ENCODE data around the gene NGFR. TPM values are rescaled to one million over a fixed set of nuclear protein-coding genes. Genes with fewer than 3 reads are reported as not detected.

NGFR gene
- total and polyA plus RNA-seq, 3 experiments from 2014 or later, result 0.07 to 0.37 (median 0.15) TPM

DNA sequence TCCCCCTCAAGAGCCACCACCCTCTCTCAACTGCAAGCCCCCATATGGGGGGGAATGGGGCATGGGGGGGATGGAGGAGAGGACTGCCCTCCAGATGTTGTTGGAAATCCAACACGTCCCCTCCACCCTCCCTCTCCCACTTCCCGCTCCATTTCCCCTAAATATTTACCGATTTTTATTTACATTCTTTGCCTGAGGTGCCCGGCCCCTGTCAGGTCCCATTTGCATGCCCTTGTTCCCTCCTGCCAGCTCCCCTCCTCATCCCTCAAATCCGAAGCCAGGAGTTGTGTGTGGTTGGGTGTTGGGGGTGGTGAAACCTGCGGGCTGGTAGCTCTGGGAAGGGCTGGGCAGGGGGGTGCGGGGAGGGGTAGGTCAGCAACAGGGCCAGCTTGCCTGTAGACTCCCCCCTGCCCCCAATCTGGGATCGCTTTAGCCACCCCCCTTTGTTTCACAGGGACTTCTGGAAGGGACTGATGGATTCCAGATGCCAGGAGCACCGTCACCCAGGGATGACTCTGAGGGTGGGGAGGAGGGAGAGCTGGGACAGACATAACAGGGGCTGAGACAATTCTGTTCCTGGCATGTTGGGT, 39.7 kb upstream of the NGFR start:
- H3K27me3 Mint-ChIP-seq, result peaks cover 27 to 53% of the 10 kb centered on the region in 2 donors
- H3K4me3 Mint-ChIP-seq, result no peak overlapping the region
- no peak overlapping the region for H3K27ac Mint-ChIP-seq
- no peak for DNase-seq
- Histone ChIP-seq H3K4me3 (ENCODE audit: low read length) (no peak overlapping the region), H3K9me3 (ENCODE audit: low read length) (no peaks in the 10 kb centered on the region), H3K27ac (ENCODE audit: low read depth, low read length) (no peak overlapping the region), H3K36me3 (ENCODE audit: insufficient read depth, low read length) (no peaks in the 10 kb centered on the region), H3K4me1 (ENCODE audit: insufficient read depth, low read length) (peaks cover 9% of the 10 kb centered on the region), H3K27me3 (ENCODE audit: insufficient read depth, low read length, poor library complexity, severe bottlenecking) (peaks cover 7% of the 10 kb centered on the region)
- CTCF ChIA-PET, result no interaction called here
- peaks cover 9 to 22% (median 17%) of the 10 kb centered on the region in 3 donors for H3K4me1 Mint-ChIP-seq
- H3K9me3 Mint-ChIP-seq, result no peaks in the 10 kb centered on the region
- no peaks in the 10 kb centered on the region for H3K36me3 Mint-ChIP-seq
- POLR2A ChIA-PET, result no interaction called here

DNA sequence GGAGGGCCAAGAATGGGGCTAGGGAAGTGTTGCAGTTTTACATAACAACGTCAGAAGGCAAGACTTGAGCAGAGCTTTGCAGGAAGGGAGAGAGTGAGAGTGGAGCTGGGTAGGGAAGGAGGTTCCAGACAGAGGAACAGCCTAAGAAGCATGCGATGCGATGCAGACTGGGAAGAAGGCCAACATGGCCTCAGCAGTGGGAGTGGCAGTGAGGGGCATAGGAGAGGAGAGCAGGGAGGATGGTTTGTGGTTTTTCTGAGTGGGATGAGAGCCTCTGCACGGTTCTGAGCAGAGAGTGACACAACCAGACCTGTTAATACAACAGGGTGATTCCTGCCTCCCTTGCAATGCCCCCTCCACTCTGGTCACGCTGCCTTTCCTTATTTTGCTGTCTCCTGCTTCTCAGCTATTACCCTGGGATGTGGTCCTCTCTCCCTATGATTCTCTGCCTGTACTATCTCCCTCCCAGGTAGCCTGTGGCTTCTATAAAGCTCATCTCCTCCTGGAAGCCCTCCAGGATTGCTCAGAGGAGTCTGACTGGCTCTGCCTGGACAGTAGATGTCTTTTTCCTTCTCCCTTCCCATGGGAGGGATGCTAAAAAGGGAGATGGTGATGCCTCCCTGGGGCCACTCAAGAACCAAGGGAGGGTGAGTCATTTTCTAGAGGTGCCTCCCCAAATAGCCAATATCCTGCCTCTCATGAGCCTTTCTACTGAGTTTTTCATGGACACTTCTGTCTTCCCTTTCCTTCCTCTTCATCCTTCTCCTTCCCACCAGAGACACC, 38.7 kb upstream of the NGFR start:
- Histone ChIP-seq H3K9me3 (ENCODE audit: low read length) (no peaks in the 10 kb centered on the region), H3K4me3 (ENCODE audit: low read length) (no peak overlapping the region), H3K36me3 (ENCODE audit: insufficient read depth, low read length) (no peaks in the 10 kb centered on the region), H3K27me3 (ENCODE audit: insufficient read depth, low read length, poor library complexity, severe bottlenecking) (peaks cover 7% of the 10 kb centered on the region), H3K27ac (ENCODE audit: low read depth, low read length) (no peak overlapping the region), H3K4me1 (ENCODE audit: insufficient read depth, low read length) (peaks cover 9% of the 10 kb centered on the region)
- ChIA-PET CTCF (no interaction called here), POLR2A (no interaction called here)
- no peak overlapping the region for H3K27ac Mint-ChIP-seq
- H3K27me3 Mint-ChIP-seq, result peaks cover 30 to 63% of the 10 kb centered on the region in 2 donors
- no peaks in the 10 kb centered on the region for H3K36me3 Mint-ChIP-seq
- DNase-seq, result no peak
- H3K4me1 Mint-ChIP-seq, result peaks cover 6 to 12% (median 8%) of the 10 kb centered on the region in 3 donors
- no peak overlapping the region for H3K4me3 Mint-ChIP-seq
- no peaks in the 10 kb centered on the region for H3K9me3 Mint-ChIP-seq

DNA sequence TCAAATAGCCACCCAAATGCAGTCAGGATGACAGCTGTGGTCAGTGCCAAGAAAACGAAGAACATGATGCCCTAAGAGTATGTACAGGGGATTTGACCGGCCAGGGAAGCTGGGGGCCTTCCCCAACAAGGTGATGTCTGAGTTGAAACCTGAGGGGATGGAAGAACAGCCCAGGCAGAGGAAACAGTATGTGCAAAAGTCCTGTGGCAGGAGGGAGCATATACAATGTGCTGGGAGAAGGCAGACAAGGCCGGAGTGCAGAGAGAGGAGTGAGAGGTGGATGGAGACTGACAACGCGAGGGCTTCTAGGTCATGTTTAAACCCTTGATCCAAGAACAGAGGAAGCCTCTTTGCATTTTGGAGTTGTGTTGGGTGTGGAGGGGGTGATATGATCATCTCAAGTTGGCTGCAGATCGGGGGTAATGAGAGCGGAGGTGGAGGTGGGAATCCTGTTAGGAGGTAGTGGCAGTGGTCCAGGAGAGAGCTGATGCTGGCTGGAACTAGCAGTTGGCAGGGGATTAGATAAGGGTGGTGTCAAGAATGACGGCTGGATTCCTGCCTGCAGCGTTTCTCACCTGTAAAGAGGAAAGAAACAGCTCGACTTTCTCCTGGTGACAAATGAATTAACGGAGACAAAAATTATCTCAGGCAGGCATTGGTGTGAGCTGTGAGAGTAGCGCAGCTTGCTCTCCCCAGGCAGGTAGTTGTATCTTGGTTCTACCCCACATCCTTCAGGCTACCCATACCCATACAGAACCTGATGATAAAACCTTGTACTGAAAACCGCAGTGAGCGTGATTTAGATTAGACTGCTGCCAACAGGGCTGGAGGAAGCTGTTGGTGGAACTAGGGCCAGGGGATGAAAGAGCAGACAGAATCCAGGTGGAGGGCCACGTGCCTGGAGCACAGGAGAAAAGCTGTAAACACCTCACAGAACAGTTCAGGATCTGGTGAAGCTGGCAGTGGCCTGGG, 37.2 kb upstream of the NGFR start:
- Mint-ChIP-seq H3K36me3 (no peaks in the 10 kb centered on the region), H3K9me3 (no peaks in the 10 kb centered on the region), H3K27ac (no peak overlapping the region), H3K27me3 (peaks cover 31 to 74% of the 10 kb centered on the region in 2 donors), H3K4me1 (peaks cover 0 to under 1% (median under 1%) of the 10 kb centered on the region in 3 donors), H3K4me3 (no peak overlapping the region)
- Histone ChIP-seq H3K27me3 (ENCODE audit: insufficient read depth, low read length, poor library complexity, severe bottlenecking) (peaks cover 7% of the 10 kb centered on the region), H3K9me3 (ENCODE audit: low read length) (no peaks in the 10 kb centered on the region), H3K36me3 (ENCODE audit: insufficient read depth, low read length) (no peaks in the 10 kb centered on the region), H3K4me1 (ENCODE audit: insufficient read depth, low read length) (no peaks in the 10 kb centered on the region), H3K27ac (ENCODE audit: low read depth, low read length) (no peak overlapping the region), H3K4me3 (ENCODE audit: low read length) (no peak overlapping the region)
- CTCF ChIA-PET, result no interaction called here
- DNase-seq, result no peak
- POLR2A ChIA-PET, result no interaction called here

- peaks cover 44 to 86% of the 10 kb centered on the region in 2 donors for H3K27me3 Mint-ChIP-seq
- no peak for DNase-seq
- no peak overlapping the region for H3K4me3 Mint-ChIP-seq
- peaks cover 3 to 7% (median 5%) of the 10 kb centered on the region in 5 donors for H3K9me3 Mint-ChIP-seq
- ChIA-PET POLR2A (no interaction called here), CTCF (interaction anchor here (0.8 kb wide), 1 partner anchor 12 kb away, joined by 3 read pairs; no protein-coding TSS in a partner anchor)
- no peaks in the 10 kb centered on the region for H3K4me1 ChIP-seq (ENCODE audit: insufficient read depth, low read length)
- peaks cover 0 to 9% (median 0%) of the 10 kb centered on the region in 3 donors for H3K36me3 Mint-ChIP-seq
- H3K4me3 ChIP-seq (ENCODE audit: low read length), result no peak overlapping the region
- H3K9me3 ChIP-seq (ENCODE audit: low read length), result no peaks in the 10 kb centered on the region
- peaks cover 7% of the 10 kb centered on the region for H3K27me3 ChIP-seq (ENCODE audit: insufficient read depth, low read length, poor library complexity, severe bottlenecking)
- H3K27ac ChIP-seq (ENCODE audit: low read depth, low read length), result no peak overlapping the region
- H3K36me3 ChIP-seq (ENCODE audit: insufficient read depth, low read length), result no peaks in the 10 kb centered on the region
- no peaks in the 10 kb centered on the region for H3K4me1 Mint-ChIP-seq
- no peak overlapping the region for H3K27ac Mint-ChIP-seq
Measured at GRCh38 chr17:49459401-49459984, 35.6 kb upstream of the NGFR start.

GRCh38 chr17:49460401-49460800, 34.7 kb upstream of the NGFR start:
- Mint-ChIP-seq H3K4me3 (no peak overlapping the region), H3K27ac (no peak overlapping the region), H3K4me1 (no peaks in the 10 kb centered on the region), H3K27me3 (peaks cover 49 to 87% of the 10 kb centered on the region in 2 donors), H3K9me3 (peaks cover 3 to 8% (median 7%) of the 10 kb centered on the region in 5 donors), H3K36me3 (peaks cover 0 to 9% (median 0%) of the 10 kb centered on the region in 3 donors)
- no peak overlapping the region for H3K27ac ChIP-seq (ENCODE audit: low read depth, low read length)
- H3K4me1 ChIP-seq (ENCODE audit: insufficient read depth, low read length), result no peaks in the 10 kb centered on the region
- no peaks in the 10 kb centered on the region for H3K9me3 ChIP-seq (ENCODE audit: low read length)
- ChIA-PET CTCF (no interaction called here), POLR2A (no interaction called here)
- H3K27me3 ChIP-seq (ENCODE audit: insufficient read depth, low read length, poor library complexity, severe bottlenecking), result peaks cover 7% of the 10 kb centered on the region
- no peak overlapping the region for H3K4me3 ChIP-seq (ENCODE audit: low read length)
- no peaks in the 10 kb centered on the region for H3K36me3 ChIP-seq (ENCODE audit: insufficient read depth, low read length)
- DNase-seq, result no peak

GRCh38 chr17:49461580-49461979, 33.5 kb upstream of the NGFR start:
- ChIA-PET CTCF (no interaction called here), POLR2A (no interaction called here)
- no peak overlapping the region for H3K4me3 ChIP-seq (ENCODE audit: low read length)
- no peak for DNase-seq
- Mint-ChIP-seq H3K27me3 (peaks cover 51 to 88% of the 10 kb centered on the region in 2 donors), H3K4me1 (no peaks in the 10 kb centered on the region), H3K36me3 (peaks cover 0 to 9% (median 0%) of the 10 kb centered on the region in 3 donors), H3K27ac (no peak overlapping the region), H3K4me3 (no peak overlapping the region), H3K9me3 (peaks cover 3 to 8% (median 7%) of the 10 kb centered on the region in 5 donors)
- no peaks in the 10 kb centered on the region for H3K36me3 ChIP-seq (ENCODE audit: insufficient read depth, low read length)
- H3K27me3 ChIP-seq (ENCODE audit: insufficient read depth, low read length, poor library complexity, severe bottlenecking), result peaks cover 7% of the 10 kb centered on the region
- no peak overlapping the region for H3K27ac ChIP-seq (ENCODE audit: low read depth, low read length)
- no peaks in the 10 kb centered on the region for H3K4me1 ChIP-seq (ENCODE audit: insufficient read depth, low read length)
- H3K9me3 ChIP-seq (ENCODE audit: low read length), result no peaks in the 10 kb centered on the region

- CTCF ChIA-PET, result no interaction called here
Measured at GRCh38 chr17:49464049-49464448, 31.0 kb upstream of the NGFR start.

More at GRCh38 chr17:49464049-49464448, 31.0 kb upstream of the NGFR start:
- Mint-ChIP-seq H3K4me3 (no peak overlapping the region), H3K4me1 (no peaks in the 10 kb centered on the region), H3K9me3 (peaks cover 3 to 8% (median 7%) of the 10 kb centered on the region in 5 donors), H3K27ac (peak overlapping the region in 1 of 8 donors; percentile 55), H3K36me3 (peaks cover 0 to 9% (median 0%) of the 10 kb centered on the region in 3 donors), H3K27me3 (peaks cover 50 to 89% of the 10 kb centered on the region in 2 donors)
- H3K4me1 ChIP-seq (ENCODE audit: insufficient read depth, low read length), result no peaks in the 10 kb centered on the region
- H3K4me3 ChIP-seq (ENCODE audit: low read length), result no peak overlapping the region
- H3K27me3 ChIP-seq (ENCODE audit: insufficient read depth, low read length, poor library complexity, severe bottlenecking), result peaks cover 7% of the 10 kb centered on the region
- DNase-seq, result no peak
- H3K36me3 ChIP-seq (ENCODE audit: insufficient read depth, low read length), result no peaks in the 10 kb centered on the region
- H3K9me3 ChIP-seq (ENCODE audit: low read length), result no peaks in the 10 kb centered on the region
- POLR2A ChIA-PET, result no interaction called here
- H3K27ac ChIP-seq (ENCODE audit: low read depth, low read length), result no peak overlapping the region

All from CD8-positive, alpha-beta memory T cell (primary cell).